Stimulated activated CD4-positive, alpha-beta T cell treated with anti-CD3 and anti-CD28 coated beads, Interleukin-1b, Interleukin-23, amount 100 ng/mL, for 4 hours (primary cell): Measurements from ENCODE around the gene TAP2.
"Not testable (repeated sequence)": the region's sequence is repeated elsewhere in the genome, so short reads cannot be mapped to it uniquely, and the experiment has no call there.

Experiments
- DNase-seq, 2 donors: peaks; one replicate each; pipeline ENCODE4 v3.0.0-alpha.2; 2020; ENCODE audit warnings: low read depth in 2 of 2

TAP2 gene

GRCh38 chr6:32835167-32835893, 3.2 kb downstream of the TAP2 start:
- no peak for DNase-seq

- no peak for DNase-seq
Measured at GRCh38 chr6:32833664-32834063, 4.9 kb downstream of the TAP2 start.

DNA sequence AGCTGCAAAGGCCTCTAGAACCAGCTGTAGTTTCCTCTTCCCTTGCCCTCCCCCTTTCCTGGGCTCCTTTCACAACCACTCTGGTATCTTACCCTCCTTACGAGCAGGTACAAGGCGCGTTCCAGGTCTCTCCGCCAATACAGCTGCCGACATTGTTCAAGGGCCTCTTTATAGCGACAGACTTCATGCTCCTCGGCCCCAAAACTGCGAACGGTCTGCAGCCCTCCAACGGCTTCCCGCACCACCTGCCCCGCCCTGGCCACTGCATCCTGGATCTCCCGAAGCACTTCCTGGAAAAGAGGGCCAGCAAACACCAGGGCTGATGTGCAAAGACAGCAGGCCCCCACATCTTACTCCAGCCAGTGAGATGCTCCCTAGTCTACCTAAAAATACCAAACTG, 6.0 kb downstream of the TAP2 start:
- no peak for DNase-seq

DNA sequence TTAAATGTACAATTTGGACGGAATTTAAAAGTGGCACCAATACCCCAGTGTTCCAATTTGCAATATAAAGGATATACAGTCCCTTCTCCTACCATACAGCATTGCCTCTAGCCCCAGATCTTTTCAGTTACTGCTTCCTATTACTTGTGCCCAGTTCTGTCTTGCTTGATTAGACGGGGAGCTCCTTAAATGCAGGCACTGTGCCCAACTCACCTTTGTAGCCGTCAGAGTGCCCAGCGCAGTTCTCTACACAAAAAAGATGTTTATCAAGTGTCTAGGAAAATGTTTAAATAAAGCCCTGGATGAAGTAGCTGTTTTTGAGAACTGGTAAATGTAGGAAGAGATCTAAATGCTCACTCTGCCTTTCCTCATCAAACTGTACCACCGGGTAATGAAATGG, 7.6 kb downstream of the TAP2 start:
- no peak for DNase-seq

DNA sequence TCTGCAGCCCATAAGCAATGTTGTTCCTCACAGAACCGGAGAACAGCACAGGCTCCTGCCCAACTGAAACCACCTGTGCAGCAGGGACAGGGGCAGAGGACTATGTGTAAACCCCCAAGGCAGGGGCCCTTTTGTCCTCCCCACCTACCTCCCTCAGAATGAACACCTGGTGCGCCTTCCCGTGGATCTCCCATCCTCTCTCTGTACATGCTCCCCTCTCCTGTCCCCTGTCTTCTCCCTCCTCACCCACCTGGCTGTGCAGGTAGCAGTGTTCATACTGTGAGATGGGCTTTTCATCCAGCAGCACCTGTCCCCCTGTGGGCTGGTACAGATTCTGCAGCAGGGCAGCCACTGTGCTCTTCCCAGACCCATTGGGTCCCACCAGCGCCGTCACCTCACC, 8.5 kb downstream of the TAP2 start:
- no peak for DNase-seq

DNA sequence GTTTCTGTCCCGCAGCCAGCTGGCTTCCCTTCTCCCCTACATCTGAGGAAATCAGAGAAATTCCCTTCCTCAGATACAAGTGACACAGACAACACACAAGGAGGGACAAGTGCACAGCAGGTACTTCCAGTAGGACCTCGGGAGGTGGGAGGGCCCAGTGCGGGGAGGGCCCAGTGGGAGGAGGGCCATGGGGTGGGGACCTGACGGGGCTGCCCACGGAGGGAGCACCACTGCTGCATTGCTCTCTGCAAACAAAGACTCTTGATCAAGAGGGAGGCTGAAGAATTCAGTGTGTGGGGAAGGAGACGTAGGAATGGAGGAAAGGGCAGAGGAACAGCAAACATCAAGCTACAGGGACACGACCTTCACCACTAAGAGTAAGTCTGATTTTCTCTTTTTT, 9.0 kb downstream of the TAP2 start:
- no peak for DNase-seq

- DNase-seq = no peak
Measured at GRCh38 chr6:32827025-32827424, 11.5 kb downstream of the TAP2 start.

DNA sequence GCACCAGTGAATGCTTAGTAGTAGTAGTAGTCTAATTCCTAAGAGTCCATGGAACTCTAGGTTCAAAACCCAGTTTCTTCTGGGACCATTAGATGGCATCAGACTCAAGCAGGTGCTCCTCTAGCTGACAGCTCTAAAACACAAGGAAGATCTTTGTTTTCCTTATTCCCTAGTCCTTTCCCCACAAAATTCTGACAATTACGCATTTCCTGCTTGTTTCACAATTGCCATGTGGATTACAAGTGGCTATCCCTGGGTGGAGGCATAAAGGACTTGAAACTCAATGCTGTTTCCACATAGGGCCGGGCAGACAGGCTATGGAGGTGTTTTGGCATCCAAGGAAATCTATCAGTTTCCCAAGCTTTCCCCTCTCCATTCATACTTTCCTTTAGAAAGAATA, 12.6 kb downstream of the TAP2 start:
- no peak for DNase-seq

DNA sequence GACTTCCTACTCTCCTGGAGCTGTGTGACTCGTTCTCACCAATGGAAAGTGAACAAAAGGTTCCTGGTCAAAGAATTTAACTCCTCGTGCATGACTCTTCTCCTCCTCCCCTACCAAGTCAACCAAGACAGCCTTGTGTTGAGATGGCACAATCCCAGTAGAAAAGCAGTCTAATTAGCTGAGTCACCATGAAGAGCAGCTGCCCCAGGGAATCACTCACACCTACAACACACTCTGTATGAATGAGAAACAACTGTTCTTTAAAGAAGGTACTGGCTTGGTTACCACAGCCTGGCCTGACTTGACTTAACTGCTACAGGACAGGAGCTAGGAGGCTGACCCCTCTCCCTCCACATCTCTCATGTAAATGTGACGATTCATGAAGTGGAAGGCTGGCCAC, 18.8 kb downstream of the TAP2 start:
- DNase-seq = no peak

DNA sequence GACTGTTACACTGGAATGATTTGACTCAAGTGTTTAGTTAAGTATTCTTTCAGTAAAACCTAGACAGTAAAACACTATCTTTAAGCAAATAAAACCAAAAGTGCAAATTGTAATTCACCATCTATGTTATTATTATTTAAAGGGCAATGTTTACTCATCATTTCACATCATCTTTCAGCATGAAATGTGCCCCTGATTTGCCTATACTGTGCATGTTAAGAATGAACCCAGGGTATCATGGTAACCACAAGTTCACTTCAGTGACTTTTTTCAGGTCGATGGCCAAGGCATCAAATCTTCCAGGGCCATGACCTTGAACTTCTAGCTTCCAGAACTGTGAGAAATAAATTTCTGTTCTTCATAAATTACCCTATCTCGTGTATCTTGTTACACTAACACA, 19.7 kb downstream of the TAP2 start:
- DNase-seq = no peak

DNA sequence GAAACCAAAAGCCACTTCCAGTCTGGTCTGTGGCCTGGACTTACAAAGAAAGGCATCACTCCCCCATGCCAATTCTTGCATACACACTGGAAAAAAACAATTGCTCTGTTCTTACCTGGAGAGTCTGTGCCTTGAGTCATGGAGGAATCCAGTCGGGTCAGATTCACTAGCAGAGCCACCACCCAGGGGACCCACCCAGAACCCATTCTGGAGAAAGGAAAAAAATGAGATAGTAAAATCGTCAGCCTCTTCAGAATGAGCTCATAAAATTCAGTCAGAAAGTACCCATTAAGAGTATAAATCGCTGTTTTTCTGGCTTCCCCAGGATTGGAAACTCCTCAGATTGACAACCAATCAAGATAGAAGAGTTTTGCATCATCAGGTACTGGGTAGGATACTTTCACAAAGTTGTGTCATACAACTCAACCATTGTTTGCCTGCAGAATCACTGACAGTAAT, 21.8 kb downstream of the TAP2 start, which contains the start of gene HLA-DOB:
Gene HLA-DOB (minus strand): TSS at position 257 of the 459 bp plus-strand sequence. CDS start 51 bp downstream, at position 206.
- DNase-seq = no peak

DNA sequence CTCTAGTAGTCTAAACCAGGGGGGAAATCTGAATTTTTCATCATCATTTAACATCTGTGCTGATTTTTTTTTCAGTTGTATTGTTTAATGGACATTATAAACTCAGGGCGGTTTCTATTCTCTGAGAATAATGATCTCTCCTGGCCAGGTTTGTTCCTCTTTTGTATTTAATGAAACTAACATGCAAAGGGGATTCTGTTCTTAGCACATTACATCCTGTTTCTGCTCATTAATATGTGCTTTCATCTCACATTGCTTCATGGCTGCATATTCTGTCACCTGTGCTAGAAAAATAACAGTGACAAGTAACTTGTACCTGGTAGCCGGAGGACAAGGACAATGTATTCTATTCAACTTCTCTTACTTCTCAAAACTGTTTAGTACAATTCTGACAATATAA, 22.5 kb downstream of the TAP2 start:
- no peak for DNase-seq

- DNase-seq = no peak
Measured at GRCh38 chr6:32815115-32815514, 23.4 kb downstream of the TAP2 start.

DNA sequence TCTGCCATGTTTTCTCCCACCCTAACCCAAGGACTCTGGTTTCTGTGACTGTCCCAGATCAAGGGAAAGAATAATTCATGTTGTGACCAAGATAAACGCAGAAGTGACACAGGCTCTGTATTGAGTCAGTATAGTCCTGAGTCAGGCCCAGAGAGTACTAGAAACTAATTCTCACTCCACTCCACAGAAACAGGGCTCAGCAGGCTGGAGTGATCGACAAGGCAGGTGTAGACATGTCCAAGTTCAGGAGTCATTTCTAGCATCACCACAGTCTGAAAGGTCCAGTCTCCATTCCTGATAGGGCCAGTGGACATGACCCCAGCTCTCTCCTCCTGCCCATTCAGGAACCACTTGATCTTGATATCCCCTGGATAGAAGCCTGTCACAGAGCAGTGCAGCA, 24.4 kb downstream of the TAP2 start:
- no peak for DNase-seq

- no peak for DNase-seq
Measured at GRCh38 chr6:32809171-32809570, 29.4 kb downstream of the TAP2 start.

DNA sequence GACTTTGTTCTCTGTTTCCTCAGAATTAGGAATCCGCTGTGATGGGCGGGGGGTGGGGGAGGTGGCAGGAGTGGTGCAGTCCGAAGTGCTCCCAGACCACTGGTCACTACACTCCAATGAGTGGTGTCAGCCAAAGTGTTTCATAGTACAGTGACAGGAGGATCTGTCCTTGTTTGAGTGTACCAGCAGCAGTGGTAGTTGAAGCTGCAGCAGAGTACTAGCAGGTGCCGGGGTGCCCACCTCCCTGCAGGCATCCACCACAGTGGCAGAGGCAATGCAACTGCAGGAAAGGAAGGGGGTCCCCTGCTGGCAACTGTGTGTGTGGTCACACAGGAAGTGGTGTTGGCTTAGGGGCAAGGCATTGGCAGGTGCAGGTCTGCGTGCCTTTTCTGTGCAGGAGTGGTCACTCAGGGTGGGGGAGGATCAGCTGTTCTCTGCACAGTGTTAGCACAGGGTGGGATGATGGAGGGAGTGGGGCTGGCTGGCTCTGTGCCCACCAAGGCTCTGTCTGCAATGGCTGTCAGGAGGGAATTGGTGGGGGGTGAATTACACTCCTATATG, 31.4 kb downstream of the TAP2 start:
- DNase-seq = no peak

GRCh38 chr6:32805404-32805803, 33.1 kb downstream of the TAP2 start:
- DNase-seq = not testable (repeated sequence)

GRCh38 chr6:32803416-32803815, 35.1 kb downstream of the TAP2 start:
- no peak for DNase-seq

- DNase-seq = no peak
Measured at GRCh38 chr6:32799740-32800139, 38.8 kb downstream of the TAP2 start.

DNA sequence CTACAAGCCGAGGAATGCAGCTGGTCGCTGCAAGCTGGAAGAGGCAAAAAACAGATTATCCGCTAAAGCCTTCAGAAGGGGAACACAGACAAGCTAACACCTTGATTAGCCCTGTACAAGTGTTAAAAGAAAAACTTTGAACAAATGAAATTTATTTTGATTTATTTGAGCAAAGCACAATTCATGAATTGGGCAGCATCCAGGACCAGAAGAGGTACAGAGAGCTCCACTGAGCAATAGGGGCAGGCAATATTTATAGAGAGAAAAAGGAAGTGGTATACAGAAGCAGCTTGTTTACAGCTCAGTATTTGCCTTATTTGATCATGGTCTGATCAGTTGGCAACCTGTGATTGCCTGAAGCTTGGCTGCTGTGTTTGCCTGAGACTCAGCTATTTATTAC, 39.4 kb downstream of the TAP2 start:
- DNase-seq = no peak

DNA sequence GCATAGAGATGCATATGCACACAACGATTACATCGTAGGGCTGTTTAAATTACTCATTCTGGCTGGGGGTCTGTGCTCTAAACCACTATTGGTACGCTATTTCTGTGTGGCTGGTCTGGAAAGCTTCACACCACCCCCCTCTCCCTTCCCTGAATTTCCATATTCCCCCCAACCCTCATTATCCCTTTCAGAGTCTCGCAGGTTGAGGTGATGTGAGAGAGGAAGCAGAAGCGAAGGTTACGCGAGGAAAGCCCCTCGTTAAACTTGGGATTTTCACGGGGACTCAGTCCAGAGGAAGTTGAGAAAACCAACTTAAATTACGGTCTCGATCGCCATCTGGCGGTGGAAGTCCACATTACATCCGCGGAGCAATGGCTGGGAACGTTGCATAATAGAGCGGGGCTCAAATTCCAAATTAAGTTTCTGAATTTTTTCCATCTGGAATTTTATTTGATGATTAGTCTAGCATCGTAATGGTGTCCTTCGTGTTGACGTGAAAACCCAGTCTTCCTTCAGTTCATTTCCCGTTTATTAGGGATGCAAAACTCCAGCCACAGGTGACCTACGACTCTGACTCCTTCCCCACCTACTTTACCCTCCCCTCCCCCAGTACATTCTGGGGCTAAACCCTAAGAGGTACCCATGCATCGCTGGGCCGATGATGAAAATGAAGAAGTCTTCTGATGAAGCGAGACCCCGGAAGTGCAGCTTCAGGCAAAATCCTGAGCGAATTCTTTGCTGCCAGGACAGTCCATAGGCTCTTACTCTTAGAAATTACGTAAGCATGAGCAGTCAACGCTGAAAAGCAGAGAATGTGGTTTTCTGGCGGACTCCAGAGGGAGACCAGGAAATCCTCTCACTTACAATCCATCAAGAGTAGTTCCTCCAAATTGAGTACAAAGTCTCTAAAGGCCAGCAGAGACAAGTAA, 41.4 kb downstream of the TAP2 start:
- DNase-seq = peak; percentile 80

- no peak for DNase-seq
Measured at GRCh38 chr6:32794510-32794909, 44.0 kb downstream of the TAP2 start.
